GM19395 (cell line): ENCODE results near the gene CHCHD1.
"Not testable (repeated sequence)": the region's sequence is repeated elsewhere in the genome, so short reads cannot be mapped to it uniquely, and the experiment has no call there.

Source experiments
- ATAC-seq: cut with Tn5 transposase; IDR thresholded peaks from one replicate; pipeline ENCODE4 v1.9.1; 2021; ENCODE audit warnings: mild to moderate bottlenecking, moderate library complexity; ENCODE audit not compliant: unreplicated experiment

Gene CHCHD1

GRCh38 chr10:73781879-73782748, at the start of gene CHCHD1:
TSS of gene CHCHD1 (plus strand) at chr10:73782048. CDS start at chr10:73782076, 28 bp downstream.
- ATAC-seq = peak; percentile 60

- ATAC-seq = no peak
These were observed 49.4 kb upstream of the CHCHD1 start for GRCh38 chr10:73732426-73732825.

- ATAC-seq = no peak
These were observed 48.8 kb upstream of the CHCHD1 start for GRCh38 chr10:73732931-73733623.

GRCh38 chr10:73734028-73734720, 47.7 kb upstream of the CHCHD1 start:
- ATAC-seq = no peak

GRCh38 chr10:73734796-73735305, 47.0 kb upstream of the CHCHD1 start:
- no peak for ATAC-seq

- not testable (repeated sequence) for ATAC-seq
These were observed 41.2 kb upstream of the CHCHD1 start for GRCh38 chr10:73740501-73741254.

- no peak for ATAC-seq
These were observed 39.5 kb upstream of the CHCHD1 start for GRCh38 chr10:73742454-73742734.

- no peak for ATAC-seq
These were observed 38.4 kb upstream of the CHCHD1 start for GRCh38 chr10:73743327-73743904.

GRCh38 chr10:73743905-73744663, 37.8 kb upstream of the CHCHD1 start, which contains the start of gene SEC24C:
TSS of gene SEC24C (plus strand) at chr10:73744372. CDS start at chr10:73746833, 2,461 bp downstream.
- peak; percentile 83 for ATAC-seq

- peak; percentile 33 for ATAC-seq
These were observed 37.2 kb upstream of the CHCHD1 start for GRCh38 chr10:73744664-73744975.

GRCh38 chr10:73746721-73747120, 35.1 kb upstream of the CHCHD1 start:
- ATAC-seq = no peak

- no peak for ATAC-seq
These were observed 31.0 kb upstream of the CHCHD1 start for GRCh38 chr10:73750819-73751218.

GRCh38 chr10:73756183-73756582, 25.7 kb upstream of the CHCHD1 start:
- ATAC-seq = no peak

GRCh38 chr10:73758704-73759511, 22.9 kb upstream of the CHCHD1 start:
- no peak for ATAC-seq

GRCh38 chr10:73759512-73760115, 22.2 kb upstream of the CHCHD1 start:
- no peak for ATAC-seq

GRCh38 chr10:73761781-73762180, 20.1 kb upstream of the CHCHD1 start:
- ATAC-seq = no peak

GRCh38 chr10:73762915-73763314, 18.9 kb upstream of the CHCHD1 start:
- ATAC-seq = no peak

GRCh38 chr10:73763343-73763742, 18.5 kb upstream of the CHCHD1 start:
- no peak for ATAC-seq
